HepG2 (cell line): ENCODE data around the gene ELAVL3. TPM values are rescaled to one million over a fixed set of nuclear protein-coding genes. Genes with fewer than 3 reads are reported as not detected.

ENCODE experiments used
- CREM ChIP-seq, 2 experiments: sonication (generic) in 1 of 2; formaldehyde crosslinking in 1 of 2; IDR thresholded peaks; 2 replicates each; pipeline versions ENCODE4 v1.4.0 to v1.6.1; 2016 to 2020; ENCODE audit warnings: antibody characterized with exemption in 1 of 2, mild to moderate bottlenecking in 1 of 2, missing genetic modification reagents in 1 of 2
- HMG20B ChIP-seq: conservative IDR thresholded peaks from 2 replicates; pipeline ENCODE4 v1.6.1; 2016; ENCODE audit warnings: missing genetic modification reagents, missing compliant biosample characterization
- JDP2 ChIP-seq: sonication (generic); formaldehyde crosslinking; IDR thresholded peaks from 2 replicates; pipeline ENCODE4 v1.8.1; 2022; ENCODE audit warnings: missing genetic modification reagents, borderline replicate concordance
- MAFF ChIP-seq: IDR thresholded peaks from 2 replicates; pipeline ENCODE4 v1.6.1; 2011; ENCODE audit warnings: low read depth, low read length, improper control_type of control experiment
- THAP11 ChIP-seq: IDR thresholded peaks from 2 replicates; pipeline ENCODE4 v1.6.1; 2016; ENCODE audit warnings: missing biosample characterization, missing genetic modification reagents
- TP53 ChIP-seq: sonication (generic); formaldehyde crosslinking; conservative IDR thresholded peaks from 2 replicates; pipeline ENCODE4 v1.4.0; 2020; ENCODE audit warnings: missing genetic modification reagents
- ZMYM3 ChIP-seq: sonication (generic); formaldehyde crosslinking; IDR thresholded peaks from 2 replicates; pipeline ENCODE4 v1.5.1; 2020; ENCODE audit warnings: mild to moderate bottlenecking, missing genetic modification reagents
- ZNF430 ChIP-seq: sonication (generic); formaldehyde crosslinking; IDR thresholded peaks from 2 replicates; pipeline ENCODE4 v1.9.0; 2021; ENCODE audit warnings: mild to moderate bottlenecking, missing genetic modification reagents
- ZNF468 ChIP-seq: sonication (generic); formaldehyde crosslinking; IDR thresholded peaks from 2 replicates; pipeline ENCODE4 v1.8.0; 2022; ENCODE audit warnings: mild to moderate bottlenecking, moderate library complexity, missing genetic modification reagents
- polyA plus RNA-seq, 8 experiments: library from polyadenylated mRNA; depleted of rRNA in 3 of 8; stranded (reverse) in 7 of 8; unstranded in 1 of 8; fragments of >200 nt; fragmentation: Illumina TruSeq in 4 of 8; extraction: Trizol in 4 of 8; gene quantifications; 2 replicates each; pipeline versions ENCODE4 v1.2.1 to v1.2.3, GENCODE V29; 2011 to 2016; ENCODE audit warnings: low read depth in 4 of 8, missing spikeins in 1 of 8, mixed read lengths in 1 of 8; ENCODE audit not compliant: insufficient read depth in 1 of 8
- total RNA-seq, 5 experiments: library from RNA; depleted of rRNA; stranded (reverse); fragments of >200 nt; fragmentation: Illumina TruSeq; extraction: Trizol; gene quantifications; 2 replicates each; pipeline ENCODE4 v1.2.3, GENCODE V29; 2016; ENCODE audit warnings: low read depth in 1 of 5
- TF ChIP-seq, protein P1 (sequence below): sonication (generic); formaldehyde crosslinking; IDR thresholded peaks from 2 replicates; pipeline ENCODE4 v1.9.0; 2021; ENCODE audit warnings: missing genetic modification reagents, borderline replicate concordance
- TF ChIP-seq, protein P2 (sequence below): IDR thresholded peaks from 2 replicates; pipeline ENCODE4 v1.6.1; 2012; ENCODE audit warnings: low read length, improper control_type of control experiment
- TF ChIP-seq, protein P3 (sequence below), 2 experiments: sonication (generic) in 1 of 2; formaldehyde crosslinking in 1 of 2; IDR thresholded peaks; 2 replicates each; pipeline versions ENCODE4 v1.6.1 to v1.9.0; 2014 to 2022; ENCODE audit warnings: antibody characterized with exemption in 1 of 2, borderline replicate concordance in 1 of 2, inconsistent platforms in 1 of 2, low read depth in 1 of 2, missing genetic modification reagents in 1 of 2
- TF ChIP-seq, protein P4 (sequence below): sonication (generic); formaldehyde crosslinking; conservative IDR thresholded peaks from 2 replicates; pipeline ENCODE4 v1.8.1; 2023; ENCODE audit warnings: missing genetic modification reagents

ELAVL3 gene
- total and polyA plus RNA-seq, 2 of the 13 experiments (the other 11 are each of a cell fraction or from before 2014, with no cell fraction given), result 0.03 TPM; not detected in 1

DNA sequence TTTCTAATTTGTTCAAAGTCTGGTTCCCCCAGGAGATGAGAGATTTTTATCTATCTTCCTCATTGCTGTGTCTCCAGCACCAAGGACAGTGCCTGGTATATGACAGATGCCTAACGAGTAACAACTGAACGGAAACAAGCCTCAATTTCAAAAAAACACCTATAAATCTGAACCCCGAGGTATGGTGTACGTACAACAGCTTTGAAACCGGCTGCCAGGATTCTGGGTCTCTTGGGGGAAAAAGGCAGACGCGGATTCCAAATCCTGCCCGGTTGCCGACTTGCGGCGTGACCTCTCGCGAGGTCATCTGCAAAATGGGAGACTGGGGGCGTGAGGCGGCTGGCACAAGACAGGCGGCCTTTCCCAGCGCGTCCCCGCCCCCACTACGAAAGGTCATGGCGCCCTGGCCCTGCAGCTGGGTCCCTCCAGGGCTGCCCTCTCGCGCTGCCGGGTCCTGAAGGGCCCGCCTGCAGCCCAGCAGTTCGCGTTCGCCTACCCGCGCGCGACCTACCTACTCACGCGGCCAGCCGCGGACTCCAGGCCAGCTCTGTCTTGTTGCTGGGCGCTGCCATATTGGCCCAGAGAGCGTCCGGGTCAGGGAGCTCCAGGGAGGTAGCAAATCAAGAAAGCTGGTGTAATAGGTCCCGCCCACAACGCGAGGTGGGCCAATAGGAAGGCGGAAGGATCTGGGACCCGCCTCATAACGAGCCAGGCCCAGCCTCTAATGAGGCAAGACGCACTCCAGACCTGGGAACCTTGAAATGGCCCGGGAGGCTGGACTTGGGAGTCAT, 47.9 kb upstream of the ELAVL3 start, which contains the start of gene ECSIT (continued):
- TF ChIP-seq, protein P1, sequence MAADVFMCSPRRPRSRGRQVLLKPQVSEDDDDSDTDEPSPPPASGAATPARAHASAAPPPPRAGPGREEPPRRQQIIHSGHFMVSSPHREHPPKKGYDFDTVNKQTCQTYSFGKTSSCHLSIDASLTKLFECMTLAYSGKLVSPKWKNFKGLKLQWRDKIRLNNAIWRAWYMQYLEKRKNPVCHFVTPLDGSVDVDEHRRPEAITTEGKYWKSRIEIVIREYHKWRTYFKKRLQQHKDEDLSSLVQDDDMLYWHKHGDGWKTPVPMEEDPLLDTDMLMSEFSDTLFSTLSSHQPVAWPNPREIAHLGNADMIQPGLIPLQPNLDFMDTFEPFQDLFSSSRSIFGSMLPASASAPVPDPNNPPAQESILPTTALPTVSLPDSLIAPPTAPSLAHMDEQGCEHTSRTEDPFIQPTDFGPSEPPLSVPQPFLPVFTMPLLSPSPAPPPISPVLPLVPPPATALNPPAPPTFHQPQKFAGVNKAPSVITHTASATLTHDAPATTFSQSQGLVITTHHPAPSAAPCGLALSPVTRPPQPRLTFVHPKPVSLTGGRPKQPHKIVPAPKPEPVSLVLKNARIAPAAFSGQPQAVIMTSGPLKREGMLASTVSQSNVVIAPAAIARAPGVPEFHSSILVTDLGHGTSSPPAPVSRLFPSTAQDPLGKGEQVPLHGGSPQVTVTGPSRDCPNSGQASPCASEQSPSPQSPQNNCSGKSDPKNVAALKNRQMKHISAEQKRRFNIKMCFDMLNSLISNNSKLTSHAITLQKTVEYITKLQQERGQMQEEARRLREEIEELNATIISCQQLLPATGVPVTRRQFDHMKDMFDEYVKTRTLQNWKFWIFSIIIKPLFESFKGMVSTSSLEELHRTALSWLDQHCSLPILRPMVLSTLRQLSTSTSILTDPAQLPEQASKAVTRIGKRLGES (CRISPR knock-in tag), result no peak
- TF ChIP-seq JDP2 (CRISPR knock-in tag) (no peak), ZNF468 (CRISPR knock-in tag) (no peak), HMG20B (no peak), ZNF430 (CRISPR knock-in tag) (peak; percentile 90; the same call in 1 of the 2 replicates), MAFF (no peak), CREM (IDR thresholded peaks at IDR 0.05) (peak; percentile 60), CREM (CRISPR knock-in tag; IDR thresholded peaks at IDR 0.05) (no peak), TP53 (no peak), ZMYM3 (CRISPR knock-in tag) (peak; percentile 37; the same call in 1 of the 2 replicates), THAP11 (peak; percentile 89)
- TF ChIP-seq, protein P2, sequence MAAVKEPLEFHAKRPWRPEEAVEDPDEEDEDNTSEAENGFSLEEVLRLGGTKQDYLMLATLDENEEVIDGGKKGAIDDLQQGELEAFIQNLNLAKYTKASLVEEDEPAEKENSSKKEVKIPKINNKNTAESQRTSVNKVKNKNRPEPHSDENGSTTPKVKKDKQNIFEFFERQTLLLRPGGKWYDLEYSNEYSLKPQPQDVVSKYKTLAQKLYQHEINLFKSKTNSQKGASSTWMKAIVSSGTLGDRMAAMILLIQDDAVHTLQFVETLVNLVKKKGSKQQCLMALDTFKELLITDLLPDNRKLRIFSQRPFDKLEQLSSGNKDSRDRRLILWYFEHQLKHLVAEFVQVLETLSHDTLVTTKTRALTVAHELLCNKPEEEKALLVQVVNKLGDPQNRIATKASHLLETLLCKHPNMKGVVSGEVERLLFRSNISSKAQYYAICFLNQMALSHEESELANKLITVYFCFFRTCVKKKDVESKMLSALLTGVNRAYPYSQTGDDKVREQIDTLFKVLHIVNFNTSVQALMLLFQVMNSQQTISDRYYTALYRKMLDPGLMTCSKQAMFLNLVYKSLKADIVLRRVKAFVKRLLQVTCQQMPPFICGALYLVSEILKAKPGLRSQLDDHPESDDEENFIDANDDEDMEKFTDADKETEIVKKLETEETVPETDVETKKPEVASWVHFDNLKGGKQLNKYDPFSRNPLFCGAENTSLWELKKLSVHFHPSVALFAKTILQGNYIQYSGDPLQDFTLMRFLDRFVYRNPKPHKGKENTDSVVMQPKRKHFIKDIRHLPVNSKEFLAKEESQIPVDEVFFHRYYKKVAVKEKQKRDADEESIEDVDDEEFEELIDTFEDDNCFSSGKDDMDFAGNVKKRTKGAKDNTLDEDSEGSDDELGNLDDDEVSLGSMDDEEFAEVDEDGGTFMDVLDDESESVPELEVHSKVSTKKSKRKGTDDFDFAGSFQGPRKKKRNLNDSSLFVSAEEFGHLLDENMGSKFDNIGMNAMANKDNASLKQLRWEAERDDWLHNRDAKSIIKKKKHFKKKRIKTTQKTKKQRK, result no peak
- TF ChIP-seq, protein P3, sequence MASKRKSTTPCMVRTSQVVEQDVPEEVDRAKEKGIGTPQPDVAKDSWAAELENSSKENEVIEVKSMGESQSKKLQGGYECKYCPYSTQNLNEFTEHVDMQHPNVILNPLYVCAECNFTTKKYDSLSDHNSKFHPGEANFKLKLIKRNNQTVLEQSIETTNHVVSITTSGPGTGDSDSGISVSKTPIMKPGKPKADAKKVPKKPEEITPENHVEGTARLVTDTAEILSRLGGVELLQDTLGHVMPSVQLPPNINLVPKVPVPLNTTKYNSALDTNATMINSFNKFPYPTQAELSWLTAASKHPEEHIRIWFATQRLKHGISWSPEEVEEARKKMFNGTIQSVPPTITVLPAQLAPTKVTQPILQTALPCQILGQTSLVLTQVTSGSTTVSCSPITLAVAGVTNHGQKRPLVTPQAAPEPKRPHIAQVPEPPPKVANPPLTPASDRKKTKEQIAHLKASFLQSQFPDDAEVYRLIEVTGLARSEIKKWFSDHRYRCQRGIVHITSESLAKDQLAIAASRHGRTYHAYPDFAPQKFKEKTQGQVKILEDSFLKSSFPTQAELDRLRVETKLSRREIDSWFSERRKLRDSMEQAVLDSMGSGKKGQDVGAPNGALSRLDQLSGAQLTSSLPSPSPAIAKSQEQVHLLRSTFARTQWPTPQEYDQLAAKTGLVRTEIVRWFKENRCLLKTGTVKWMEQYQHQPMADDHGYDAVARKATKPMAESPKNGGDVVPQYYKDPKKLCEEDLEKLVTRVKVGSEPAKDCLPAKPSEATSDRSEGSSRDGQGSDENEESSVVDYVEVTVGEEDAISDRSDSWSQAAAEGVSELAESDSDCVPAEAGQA (IDR thresholded peaks at IDR 0.05; ENCODE audit: low read depth), result no peak
- TF ChIP-seq, protein P3 (CRISPR knock-in tag; IDR thresholded peaks at IDR 0.05; ENCODE audit: borderline replicate concordance), result no peak
- TF ChIP-seq, protein P4, sequence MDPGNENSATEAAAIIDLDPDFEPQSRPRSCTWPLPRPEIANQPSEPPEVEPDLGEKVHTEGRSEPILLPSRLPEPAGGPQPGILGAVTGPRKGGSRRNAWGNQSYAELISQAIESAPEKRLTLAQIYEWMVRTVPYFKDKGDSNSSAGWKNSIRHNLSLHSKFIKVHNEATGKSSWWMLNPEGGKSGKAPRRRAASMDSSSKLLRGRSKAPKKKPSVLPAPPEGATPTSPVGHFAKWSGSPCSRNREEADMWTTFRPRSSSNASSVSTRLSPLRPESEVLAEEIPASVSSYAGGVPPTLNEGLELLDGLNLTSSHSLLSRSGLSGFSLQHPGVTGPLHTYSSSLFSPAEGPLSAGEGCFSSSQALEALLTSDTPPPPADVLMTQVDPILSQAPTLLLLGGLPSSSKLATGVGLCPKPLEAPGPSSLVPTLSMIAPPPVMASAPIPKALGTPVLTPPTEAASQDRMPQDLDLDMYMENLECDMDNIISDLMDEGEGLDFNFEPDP, result 0 out of 2 replicates have a peak, but pooled peaks have one; percentile 1
